Prostate gland (tissue), 2 donors: ENCODE measurements around the gene C2CD4A.

Experiments used
- CTCF ChIP-seq, 4 experiments: fragments of 200-600 bp in 2 of 4; fragments of 450-650 bp in 2 of 4; sonication (generic) in 2 of 4; IDR thresholded peaks; 1 replicate in 3 of 4; 2 replicates in 1 of 4; pipeline ENCODE4 v1.5.1; 2016 to 2019; ENCODE audit warnings: antibody characterized with exemption in 4 of 4, mild to moderate bottlenecking in 2 of 4, moderate library complexity in 2 of 4
- POLR2AphosphoS5 ChIP-seq: sonication (generic); formaldehyde crosslinking; IDR thresholded peaks from one replicate; pipeline ENCODE4 v1.6.1; 2017; ENCODE audit warnings: antibody characterized with exemption

- TF ChIP-seq POLR2AphosphoS5: no peak
- no peak for TF ChIP-seq CTCF (IDR thresholded peaks at IDR 0.05)
Observed at GRCh38 chr15:62067448-62068044, 769 bp downstream of the C2CD4A start.
